Smooth muscle cell (in vitro differentiated cells): ENCODE results near the gene SAV1. TPM values are rescaled to one million over a fixed set of nuclear protein-coding genes. Genes with fewer than 3 reads are reported as not detected.

Source experiments
- DNase-seq: peaks from one replicate; lab custom pipeline; 2025; ENCODE audit not compliant: unreplicated experiment; lab: John Stamatoyannopoulos, UW
- H2AFZ ChIP-seq: fragments of 200-600 bp; sonication (generic); 2 replicates; pipeline ENCODE4 v1.6.0; 2016; ENCODE audit warnings: antibody characterized with exemption, low read depth, mild to moderate bottlenecking
- H3F3A ChIP-seq: fragments of 200-600 bp; sonication (generic); 2 replicates; pipeline ENCODE4 v1.6.0; 2017; ENCODE audit warnings: antibody characterized with exemption, low read depth
- H3K27ac ChIP-seq: fragments of 200-600 bp; sonication (generic); 2 replicates; pipeline ENCODE4 v1.5.1; 2016; ENCODE audit warnings: low read depth, mild to moderate bottlenecking
- H3K27me3 ChIP-seq: fragments of 200-600 bp; sonication (generic); 2 replicates; pipeline ENCODE4 v1.6.1; 2016; ENCODE audit warnings: low read depth, mild to moderate bottlenecking
- H3K36me3 ChIP-seq: fragments of 200-600 bp; sonication (generic); 2 replicates; pipeline ENCODE4 v1.5.1; 2016; ENCODE audit warnings: low read depth
- H3K4me1 ChIP-seq: fragments of 200-600 bp; sonication (generic); 2 replicates; pipeline ENCODE4 v1.5.1; 2016; ENCODE audit warnings: low read depth
- H3K4me2 ChIP-seq: fragments of 200-600 bp; sonication (generic); 2 replicates; pipeline ENCODE4 v1.6.0; 2016; ENCODE audit warnings: mild to moderate bottlenecking
- H3K4me3 ChIP-seq: fragments of 200-600 bp; sonication (generic); 2 replicates; pipeline ENCODE4 v1.5.1; 2016; ENCODE audit warnings: mild to moderate bottlenecking
- H3K79me2 ChIP-seq: fragments of 200-600 bp; sonication (generic); 2 replicates; pipeline ENCODE4 v1.6.0; 2016; ENCODE audit warnings: low read depth, mild to moderate bottlenecking
- H3K9ac ChIP-seq: fragments of 200-600 bp; sonication (generic); 2 replicates; pipeline ENCODE4 v1.6.0; 2016; ENCODE audit warnings: low read depth
- H3K9me3 ChIP-seq: fragments of 200-600 bp; sonication (generic); replicated peaks from 2 replicates; pipeline ENCODE4 v1.5.1; 2016; ENCODE audit warnings: low read depth
- H4K20me1 ChIP-seq: fragments of 200-600 bp; sonication (generic); 2 replicates; pipeline ENCODE4 v1.6.0; 2016; ENCODE audit warnings: low read depth
- CTCF ChIP-seq: fragments of 200-600 bp; sonication (generic); IDR thresholded peaks from 2 replicates; pipeline ENCODE4 v1.5.1; 2017; ENCODE audit warnings: borderline replicate concordance, mild to moderate bottlenecking, antibody characterized with exemption; ENCODE audit not compliant: insufficient read depth, poor library complexity, severe bottlenecking
- WGBS: methylation state at CpG from one replicate; pipeline ENCODE4 v1.1.7; 2016; ENCODE audit warnings: low lambda C conversion rate; 5-methylcytosine and 5-hydroxymethylcytosine counted together
- polyA plus RNA-seq: library from polyadenylated mRNA; unstranded; fragments of >200 nt; fragmentation: Nextera tagmentation; extraction: Ambion mirVana; gene quantifications from 2 replicates; pipeline ENCODE4 v1.2.1, GENCODE V29; 2016
- small RNA-seq: library from RNA; depleted of rRNA; stranded (forward); fragments of <200 nt; gene quantifications from one replicate; pipeline ENCODE3, GENCODE V24; 2014
- total RNA-seq: library from RNA; depleted of rRNA; stranded (reverse); fragments of >200 nt; gene quantifications from 2 replicates; pipeline ENCODE4 v1.2.3, GENCODE V29; 2014

Gene SAV1
- total and polyA plus RNA-seq, 2 experiments from 2014 or later: 17.7 to 24.8 TPM

DNA sequence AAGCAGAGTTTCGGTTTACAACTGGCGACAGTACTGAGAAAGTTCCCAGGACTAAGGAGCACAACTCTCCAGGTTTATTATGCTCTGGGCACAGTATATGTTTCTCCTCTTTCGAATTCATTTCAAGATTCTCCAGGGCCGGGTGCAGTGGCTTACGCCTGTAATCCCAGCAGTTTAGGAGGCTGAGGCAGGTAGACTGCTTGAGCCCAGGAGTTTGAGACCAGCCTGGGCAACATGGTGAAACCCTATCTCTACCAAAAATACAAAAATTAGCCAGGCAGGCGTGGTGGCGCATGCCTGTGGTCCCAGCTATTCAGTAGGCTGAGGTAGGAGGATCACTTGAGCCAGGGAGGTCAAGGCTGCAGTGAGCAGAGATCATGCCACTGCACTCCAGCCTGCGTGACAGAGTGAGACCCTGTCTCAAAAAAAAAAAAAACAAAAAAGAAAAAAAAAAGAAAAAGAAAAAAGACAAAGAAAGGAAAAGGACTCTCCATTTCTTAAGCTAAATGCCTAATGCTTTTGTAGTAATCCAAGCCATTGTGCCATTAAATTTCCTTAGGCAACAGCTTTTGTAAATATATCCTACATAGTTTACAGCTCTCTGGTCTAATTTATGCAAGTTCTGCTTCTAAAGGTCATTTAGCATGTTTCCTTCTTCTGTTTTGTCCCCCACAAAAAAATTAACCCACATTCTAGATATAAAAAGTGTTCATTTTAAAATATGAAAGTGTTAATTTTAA is 73.4 kb downstream of the SAV1 start:
- Histone ChIP-seq H3K36me3 (no peaks in the 10 kb centered on the region), H4K20me1 (no peaks in the 10 kb centered on the region), H3K4me1 (peaks cover 2% of the 10 kb centered on the region), H3K79me2 (no peaks in the 10 kb centered on the region), H3K4me3 (no peak overlapping the region), H2AFZ (no peak overlapping the region), H3K27ac (no peak overlapping the region), H3K9me3 (no peaks in the 10 kb centered on the region), H3K27me3 (no peaks in the 10 kb centered on the region), H3F3A (no peaks in the 10 kb centered on the region), H3K4me2 (no peak overlapping the region), H3K9ac (no peak overlapping the region)
- no peak for DNase-seq
- WGBS: 84% methylated on average over 8 of the region's 8 CpGs
- TF ChIP-seq CTCF: no peak

GRCh38 chr14:50590464-50590863 is 77.6 kb downstream of the SAV1 start:
- H3K36me3 ChIP-seq: no peaks in the 10 kb centered on the region
- H3K79me2 ChIP-seq: no peaks in the 10 kb centered on the region
- no peak overlapping the region for H2AFZ ChIP-seq
- no peak overlapping the region for H3K27ac ChIP-seq
- H3K27me3 ChIP-seq: no peaks in the 10 kb centered on the region
- no peak overlapping the region for H3K9ac ChIP-seq
- 85% methylated on average over 2 of the region's 2 CpGs for WGBS
- no peaks in the 10 kb centered on the region for H3F3A ChIP-seq
- no peak for TF ChIP-seq CTCF
- H3K4me1 ChIP-seq: no peaks in the 10 kb centered on the region
- DNase-seq: no peak
- H3K9me3 ChIP-seq: no peaks in the 10 kb centered on the region
- H3K4me2 ChIP-seq: no peak overlapping the region
- no peak overlapping the region for H3K4me3 ChIP-seq
- H4K20me1 ChIP-seq: no peaks in the 10 kb centered on the region

Small RNA genes lying within 50 kb of the gene (small RNA-seq; reads per million reads assigned to genes)
- gene RN7SL452P: not detected

Other genes starting within 250 kb of the SAV1 start
- gene MAP4K5, start 135.7 kb downstream of the SAV1 start, total RNA-seq: 101 and 115 TPM in 2 replicates
- gene MAP4K5, start 135.7 kb downstream of the SAV1 start, polyA plus RNA-seq: 35.4 and 52.7 TPM in 2 replicates
- 1.8 and 2.1 TPM in 2 replicates for gene ATL1, start 108.2 kb downstream of the SAV1 start, total RNA-seq
- 1.5 and 3.5 TPM in 2 replicates for gene ATL1, start 108.2 kb downstream of the SAV1 start, polyA plus RNA-seq
- 14.9 and 25.6 TPM in 2 replicates for gene NIN, start 162.9 kb upstream of the SAV1 start, total RNA-seq
- gene NIN, start 162.9 kb upstream of the SAV1 start, polyA plus RNA-seq: 7.5 and 9.3 TPM in 2 replicates
- not detected in 2 replicates for gene ABHD12B, start 203.7 kb upstream of the SAV1 start, total RNA-seq
- gene ABHD12B, start 203.7 kb upstream of the SAV1 start, polyA plus RNA-seq: 0.31 TPM in 1 of 2 replicates, not detected in the other